WTC11 (cell line): ENCODE results near the gene EEA1.

Experiments used
- FOXP1 ChIP-seq: sonication (generic); formaldehyde crosslinking; IDR thresholded peaks from 2 replicates; pipeline ENCODE4 v1.8.0; 2022; ENCODE audit warnings: missing genetic modification reagents, mild to moderate bottlenecking, moderate library complexity, borderline replicate concordance
- ZNF317 ChIP-seq: sonication (generic); formaldehyde crosslinking; IDR thresholded peaks from 2 replicates; pipeline ENCODE4 v1.8.1; 2023; ENCODE audit warnings: low read depth, mild to moderate bottlenecking, moderate library complexity, missing genetic modification reagents, borderline replicate concordance
- TF ChIP-seq, protein P1 (sequence below): sonication (generic); formaldehyde crosslinking; IDR thresholded peaks from 2 replicates; pipeline ENCODE4 v1.8.1; 2022; ENCODE audit warnings: low read depth, missing genetic modification reagents, borderline replicate concordance

DNA sequence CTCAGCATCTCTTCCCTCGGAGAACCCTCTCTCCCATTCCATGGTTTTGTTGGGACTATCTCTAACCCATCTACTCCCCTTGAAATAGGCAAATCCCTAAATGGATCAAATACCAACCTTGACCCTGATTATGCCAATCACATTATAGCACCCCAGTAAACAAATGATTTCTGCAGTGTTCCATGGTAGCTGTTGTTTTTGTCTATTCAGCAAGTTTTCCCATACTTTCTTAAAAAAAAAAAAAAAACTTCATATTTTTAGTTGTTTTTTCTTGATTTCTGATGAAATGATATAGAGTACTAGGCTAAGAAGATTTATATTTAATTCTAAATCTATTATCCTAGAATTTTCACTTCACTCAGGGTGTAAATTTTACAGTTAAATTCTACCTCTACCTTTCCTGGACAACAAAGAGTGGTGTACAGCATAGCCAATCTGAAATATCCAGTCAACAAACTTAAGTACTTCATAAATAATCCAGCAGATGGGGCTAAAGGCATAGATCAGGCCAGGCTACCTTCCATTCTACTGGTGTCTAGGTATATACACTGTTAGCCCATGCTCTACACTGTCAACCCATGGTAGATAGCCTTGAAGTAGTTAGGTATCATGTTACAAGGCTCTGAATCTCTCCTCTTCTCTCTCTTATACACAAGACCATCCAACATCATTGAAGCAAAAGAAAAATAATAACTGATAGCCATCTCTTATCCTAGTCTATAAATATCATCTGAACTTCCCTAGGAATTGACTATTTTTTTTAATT is 144.1 kb downstream of the EEA1 start:
- no peak for TF ChIP-seq ZNF317 (CRISPR knock-in tag)
- TF ChIP-seq, protein P1, sequence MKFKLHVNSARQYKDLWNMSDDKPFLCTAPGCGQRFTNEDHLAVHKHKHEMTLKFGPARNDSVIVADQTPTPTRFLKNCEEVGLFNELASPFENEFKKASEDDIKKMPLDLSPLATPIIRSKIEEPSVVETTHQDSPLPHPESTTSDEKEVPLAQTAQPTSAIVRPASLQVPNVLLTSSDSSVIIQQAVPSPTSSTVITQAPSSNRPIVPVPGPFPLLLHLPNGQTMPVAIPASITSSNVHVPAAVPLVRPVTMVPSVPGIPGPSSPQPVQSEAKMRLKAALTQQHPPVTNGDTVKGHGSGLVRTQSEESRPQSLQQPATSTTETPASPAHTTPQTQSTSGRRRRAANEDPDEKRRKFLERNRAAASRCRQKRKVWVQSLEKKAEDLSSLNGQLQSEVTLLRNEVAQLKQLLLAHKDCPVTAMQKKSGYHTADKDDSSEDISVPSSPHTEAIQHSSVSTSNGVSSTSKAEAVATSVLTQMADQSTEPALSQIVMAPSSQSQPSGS (CRISPR knock-in tag) = no peak
- TF ChIP-seq FOXP1 = no peak
